ENCODE data around the gene SLFN12.
"Not testable (repeated sequence)": the region's sequence is repeated elsewhere in the genome, so short reads cannot be mapped to it uniquely, and the experiment has no call there.

SLFN12 gene

DNA sequence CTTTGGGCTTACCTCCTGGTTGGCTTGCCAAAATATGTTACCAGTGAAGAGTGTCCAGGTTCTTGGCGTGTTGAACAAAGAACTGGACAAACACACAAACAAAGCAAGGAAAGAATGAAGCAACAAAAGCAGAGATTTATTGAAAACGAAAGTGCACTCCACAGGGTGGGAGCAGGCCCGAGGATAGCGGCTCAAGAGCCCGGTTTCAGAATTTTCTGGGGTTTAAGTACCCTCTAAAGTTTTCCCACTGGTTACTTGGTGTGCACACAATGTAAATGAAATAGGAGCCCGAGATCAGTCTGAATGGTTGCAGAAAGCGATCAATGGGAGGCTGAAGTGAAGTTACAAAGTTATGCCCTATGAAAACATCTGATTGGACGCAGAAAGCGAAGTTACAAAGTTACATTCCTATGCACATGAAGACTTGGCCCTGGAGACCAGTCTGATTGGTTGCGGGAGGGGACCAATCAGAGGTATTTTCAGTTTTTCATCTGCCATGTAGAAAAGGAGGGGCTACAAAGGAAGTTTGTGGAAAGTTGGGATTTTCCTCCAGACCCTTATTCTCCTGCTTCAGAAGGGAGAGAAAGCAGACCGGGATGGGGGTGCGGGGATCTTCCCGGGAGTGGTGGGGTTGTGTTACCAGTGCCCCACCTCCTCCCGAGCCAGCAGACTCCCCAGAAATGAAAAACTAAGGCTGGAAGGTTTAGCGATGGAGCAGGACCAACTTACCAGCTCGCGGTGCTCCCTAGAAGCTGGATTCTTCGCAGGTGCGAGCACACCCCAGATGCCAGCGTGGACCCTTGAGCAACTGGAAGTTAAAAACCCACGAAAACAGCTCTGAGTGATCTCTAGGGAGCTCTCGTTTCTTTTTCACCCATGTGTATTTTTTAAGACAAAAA lies at the start of gene SLFN12:
Gene SLFN12, minus strand, starts transcription at position 325 of the 899 bp plus-strand sequence. CDS start 9,472 bp downstream, outside the sequence.
- no peak for DNase-seq (ENCODE audit: low read depth)

DNA sequence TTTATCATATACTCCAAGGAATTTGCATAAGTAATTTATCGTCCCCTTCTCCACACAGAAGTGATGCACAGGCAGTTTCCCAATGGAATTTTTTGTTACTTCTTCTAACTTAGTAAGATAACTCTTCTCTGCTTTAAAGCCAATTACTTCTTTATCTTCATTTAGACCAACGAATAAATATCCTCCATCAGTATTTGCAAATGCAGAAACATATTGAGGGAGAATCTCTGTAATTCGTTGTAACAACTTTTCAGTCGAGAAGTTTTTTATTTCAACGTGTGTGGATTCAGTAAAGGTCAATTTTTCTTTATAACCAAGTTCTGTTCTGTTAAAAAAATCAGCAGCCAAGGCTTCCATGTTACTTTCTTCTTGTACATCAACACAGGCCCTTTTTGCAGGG lies 47.0 kb upstream of the SLFN12 start:
- no peak for DNase-seq (ENCODE audit: low read depth)

DNA sequence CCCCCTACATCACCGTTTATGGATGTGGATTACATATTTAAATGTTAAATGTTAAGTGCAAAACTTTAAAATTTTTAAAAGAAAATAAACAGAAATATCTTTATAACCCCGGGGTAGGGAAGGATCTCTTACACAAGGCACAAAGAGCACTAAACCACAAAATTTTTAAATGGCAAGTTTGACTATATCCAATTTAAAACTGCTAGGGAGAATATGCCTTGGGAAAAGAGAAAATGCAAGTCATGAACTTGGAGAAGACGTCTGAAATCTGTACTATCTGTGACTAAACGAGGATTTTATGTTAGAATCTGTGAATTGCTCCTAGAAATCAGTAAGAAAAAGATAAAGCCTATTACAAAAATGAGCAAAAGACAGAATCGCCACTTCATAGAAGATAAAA lies 44.9 kb upstream of the SLFN12 start:
- DNase-seq (ENCODE audit: low read depth): no peak

DNA sequence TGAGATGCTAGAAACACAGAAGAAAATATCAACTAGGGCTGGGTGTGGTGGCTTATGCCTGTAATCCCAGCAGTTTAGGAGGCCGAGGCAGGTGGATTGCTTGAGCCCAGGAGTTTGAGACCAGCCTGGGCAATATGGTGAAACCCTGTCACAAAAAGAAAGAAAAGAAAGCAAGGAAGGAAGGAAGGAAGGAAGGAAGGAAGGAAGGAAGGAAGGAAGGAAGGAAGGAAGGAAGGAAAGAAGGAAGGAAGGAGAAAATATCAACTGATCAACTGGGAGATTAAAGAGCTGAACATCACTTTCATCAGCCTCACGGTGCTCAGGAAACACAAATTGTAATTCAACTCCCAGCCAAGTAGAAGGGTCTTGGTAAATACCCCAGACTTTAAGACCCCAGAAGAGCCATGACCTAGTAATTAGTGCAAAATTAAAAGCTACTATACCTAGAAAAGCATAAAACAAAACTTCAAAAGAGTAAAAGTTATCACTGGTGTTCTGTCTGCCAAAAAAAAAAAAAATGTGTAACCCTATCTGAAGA lies 44.1 kb upstream of the SLFN12 start:
- no peak for DNase-seq (ENCODE audit: low read depth)

DNA sequence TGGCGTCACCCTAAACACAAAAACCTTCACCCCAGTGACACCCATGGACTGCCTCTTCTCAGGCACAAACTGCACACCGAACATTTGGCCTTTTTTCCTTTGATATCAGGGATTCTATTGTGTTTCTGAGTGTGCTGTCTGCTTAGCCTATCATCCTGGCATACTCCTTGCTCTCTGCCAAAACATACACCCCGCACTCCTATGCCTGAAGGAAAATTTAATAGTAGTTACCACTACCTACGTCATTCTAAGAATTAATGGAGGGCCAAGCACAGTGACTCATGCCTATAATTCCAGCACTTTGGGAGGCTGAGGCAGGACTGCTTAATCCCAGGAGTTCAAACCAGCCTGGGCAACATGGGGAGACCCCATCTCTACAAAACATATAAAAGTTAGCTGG lies 36.2 kb upstream of the SLFN12 start:
- DNase-seq (ENCODE audit: low read depth): no peak

DNA sequence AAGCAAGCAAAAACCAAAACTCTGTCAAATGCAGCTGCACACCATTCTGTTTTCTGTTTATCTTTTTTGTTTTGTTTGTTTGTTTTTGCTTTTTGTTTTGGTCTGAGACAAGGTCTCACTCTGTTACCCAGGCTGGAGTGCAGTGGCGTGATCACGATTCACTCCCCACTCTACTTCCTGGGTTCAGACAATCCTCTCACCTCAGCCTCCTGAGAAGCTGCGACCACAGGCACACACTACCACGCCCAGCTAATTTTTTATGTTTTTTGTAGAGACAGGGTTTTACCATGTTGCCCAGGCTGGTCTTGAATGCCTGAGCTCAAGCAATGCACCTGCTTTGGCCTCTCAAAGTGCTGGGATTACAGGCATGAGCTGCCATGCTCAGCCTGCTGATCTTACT lies 35.5 kb upstream of the SLFN12 start:
- DNase-seq (ENCODE audit: low read depth): no peak

DNA sequence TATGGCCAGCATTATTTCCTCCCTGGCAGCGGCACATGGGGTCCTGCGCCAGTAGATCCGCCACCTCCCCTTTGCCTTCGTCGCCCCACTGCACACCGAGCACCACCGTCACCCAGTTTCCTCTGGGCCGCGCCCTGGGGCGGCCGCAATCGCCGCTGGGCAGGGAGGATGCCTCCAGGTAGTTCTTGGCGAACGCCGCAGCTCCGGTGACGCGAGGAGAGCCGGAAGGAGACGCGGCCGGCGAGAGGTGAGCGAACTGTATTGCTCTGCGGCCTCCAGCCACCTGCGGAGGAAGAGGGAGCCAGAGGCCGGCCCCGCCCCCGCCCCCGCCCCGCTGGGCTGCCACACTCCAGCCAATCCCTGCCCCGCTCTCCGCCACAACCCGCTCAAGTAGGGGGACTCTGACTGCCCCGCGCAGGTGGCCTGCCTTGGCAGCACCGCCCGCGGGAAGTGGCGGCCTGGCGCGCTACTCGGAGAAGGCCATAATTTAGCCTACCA lies 28.1 kb upstream of the SLFN12 start:
- DNase-seq (ENCODE audit: low read depth): no peak

DNA sequence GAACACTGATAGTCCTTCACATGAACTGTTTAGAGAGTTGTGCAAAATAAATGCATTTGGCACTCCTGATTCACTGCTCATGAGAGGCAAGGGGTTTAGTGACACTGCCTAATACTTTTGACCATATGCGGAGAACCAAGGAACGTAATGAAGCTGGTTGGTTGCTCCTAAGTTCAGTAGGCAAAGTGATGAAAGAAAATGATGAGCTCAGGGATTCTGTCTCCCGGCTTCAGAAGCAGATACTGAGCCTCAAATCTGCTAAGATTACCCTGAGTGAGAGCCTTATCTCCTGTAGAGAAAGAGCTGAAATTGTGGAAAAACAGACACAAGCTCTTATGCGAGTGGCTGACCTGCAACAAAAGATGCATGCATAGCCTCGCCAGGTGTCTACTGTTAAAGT lies 21.7 kb upstream of the SLFN12 start:
- not testable (repeated sequence) for DNase-seq (ENCODE audit: low read depth)

DNA sequence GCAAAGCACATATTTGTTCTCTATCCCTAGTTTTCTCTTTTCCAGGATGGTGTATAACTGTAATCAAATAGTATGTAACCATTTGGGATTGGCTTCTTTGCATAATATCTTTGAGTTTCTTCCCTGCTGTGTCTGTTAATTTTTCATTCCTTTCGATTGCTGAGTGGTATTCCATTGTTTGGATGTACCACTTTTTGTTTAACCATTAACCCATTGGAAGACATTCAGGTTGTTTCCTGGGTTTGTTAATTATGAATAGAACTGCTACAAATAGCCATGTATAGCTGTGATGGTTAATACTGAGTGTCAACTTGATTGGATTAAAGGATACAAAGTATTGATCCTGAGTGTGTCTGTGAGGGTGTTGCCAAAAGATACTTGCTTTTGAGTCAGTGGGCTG lies 20.9 kb upstream of the SLFN12 start:
- DNase-seq (ENCODE audit: low read depth): no peak

DNA sequence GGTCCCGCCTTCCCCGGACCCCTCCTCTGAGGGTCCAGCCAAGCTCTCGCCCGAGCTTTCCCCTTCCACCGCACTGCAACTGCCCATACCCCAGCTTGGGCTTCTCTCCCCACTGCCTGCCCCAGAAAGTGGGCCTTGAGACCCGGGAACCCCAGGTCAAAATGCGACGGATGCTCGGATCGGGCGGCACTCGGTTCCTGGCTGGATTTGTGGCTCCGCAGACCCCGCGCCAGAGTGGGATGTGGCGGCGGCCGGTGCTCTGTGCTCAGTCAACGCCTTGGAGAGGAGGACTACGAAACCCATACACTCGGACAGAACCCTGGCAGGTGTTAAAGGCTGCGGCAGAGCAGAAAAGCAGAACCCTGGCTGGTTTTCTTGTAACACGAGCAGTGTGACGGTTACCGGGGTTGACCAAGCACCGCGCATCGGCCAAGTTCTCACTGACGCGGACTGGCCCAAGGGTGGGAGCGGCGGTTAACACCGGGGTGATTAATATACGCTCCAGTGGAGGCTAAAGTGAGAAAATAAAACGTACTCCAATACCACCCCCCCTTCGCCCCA lies 17.2 kb upstream of the SLFN12 start:
- no peak for DNase-seq (ENCODE audit: low read depth)

DNA sequence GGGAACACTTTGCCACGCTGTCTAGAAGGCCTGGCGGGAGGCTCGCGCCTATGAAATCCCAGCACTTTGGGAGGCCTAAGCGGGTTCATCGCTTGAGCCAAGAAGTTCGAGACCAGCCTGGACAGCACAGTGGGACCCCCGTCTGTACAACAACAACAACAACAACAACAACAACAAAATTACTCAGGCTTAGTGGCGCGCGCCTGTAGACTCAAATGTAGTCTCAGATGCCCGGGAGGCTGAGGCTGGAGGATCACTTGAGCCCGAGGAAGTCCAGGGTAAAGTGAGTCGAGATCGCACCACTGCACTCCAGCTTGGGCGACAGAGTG lies 16.6 kb upstream of the SLFN12 start:
- no peak for DNase-seq (ENCODE audit: low read depth)

DNA sequence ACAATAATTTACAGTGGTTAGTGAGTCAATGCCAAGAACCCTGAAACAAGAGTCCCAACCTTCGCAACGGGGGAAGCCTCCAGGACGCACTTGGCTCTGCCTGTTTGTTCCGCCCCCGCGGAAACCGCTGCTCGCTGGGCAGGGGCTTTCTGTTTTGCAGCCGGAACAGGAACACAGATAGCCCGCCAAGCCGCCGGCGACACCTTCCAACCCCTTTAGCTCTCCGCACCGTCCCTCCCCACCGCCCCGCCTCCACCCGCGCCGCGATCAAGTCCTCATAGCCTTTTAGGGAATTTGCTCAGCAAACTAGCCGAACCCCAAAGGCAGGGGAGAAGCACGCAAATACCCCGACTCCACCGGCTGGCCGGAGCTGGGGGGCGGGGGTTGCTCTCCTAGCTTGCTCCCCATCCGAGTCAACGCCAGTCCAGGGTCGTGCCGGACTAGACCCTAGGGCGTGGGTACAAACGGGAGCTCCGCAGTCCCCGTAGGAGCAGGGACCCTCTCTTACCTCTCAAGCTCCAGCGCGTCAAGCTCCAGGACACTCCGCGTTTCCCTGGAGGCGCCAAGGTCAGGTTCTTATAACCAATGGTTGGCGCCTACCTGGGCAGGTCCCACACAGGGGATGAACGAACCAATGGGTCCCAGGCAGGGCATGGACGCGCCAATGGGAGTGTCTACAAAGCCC lies 16.1 kb upstream of the SLFN12 start, which contains the start of gene SLFN13:
Gene SLFN13, minus strand, starts transcription at position 553 of the 685 bp plus-strand sequence. CDS start 3,086 bp downstream, outside the sequence.
- peak; percentile 72 for DNase-seq (ENCODE audit: low read depth)

DNA sequence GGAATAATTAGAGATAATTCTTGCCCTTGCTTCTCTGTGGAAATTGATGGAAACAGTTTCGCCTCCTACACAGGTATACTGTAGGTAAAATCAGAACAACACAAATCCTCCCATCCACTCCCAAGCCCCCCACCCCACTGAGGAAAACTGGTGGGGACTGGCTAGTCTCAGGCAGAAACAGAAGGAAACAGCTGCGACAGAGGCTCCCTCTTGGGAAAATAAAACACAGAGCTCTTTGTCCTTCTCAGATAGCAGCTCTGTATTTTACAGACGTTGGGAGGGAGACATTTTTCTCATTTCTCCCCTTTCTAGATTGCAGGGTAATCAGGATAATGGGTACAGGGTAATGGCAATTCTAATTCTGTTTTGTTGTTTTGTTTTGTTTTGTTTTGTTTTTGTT lies 15.2 kb upstream of the SLFN12 start:
- no peak for DNase-seq (ENCODE audit: low read depth)

DNA sequence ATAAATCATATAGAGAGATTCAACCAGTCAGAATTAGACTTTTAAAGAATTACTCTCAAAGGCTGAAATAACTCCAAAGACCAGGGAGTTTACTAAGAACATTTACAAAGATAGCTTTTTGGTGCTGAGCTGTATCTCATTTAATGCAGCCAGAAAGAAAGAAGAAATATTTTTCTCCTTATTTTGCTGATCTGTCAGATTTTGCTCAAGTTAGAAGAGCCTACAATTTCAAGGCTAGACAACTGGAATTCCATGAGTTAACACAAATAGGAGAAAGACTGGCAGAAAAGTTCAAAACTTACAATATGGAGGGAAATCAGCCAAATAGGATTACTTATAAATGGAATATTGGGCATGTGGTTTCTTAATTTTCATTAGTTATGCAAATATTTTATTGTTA lies 6.1 kb upstream of the SLFN12 start:
- DNase-seq (ENCODE audit: low read depth): no peak

DNA sequence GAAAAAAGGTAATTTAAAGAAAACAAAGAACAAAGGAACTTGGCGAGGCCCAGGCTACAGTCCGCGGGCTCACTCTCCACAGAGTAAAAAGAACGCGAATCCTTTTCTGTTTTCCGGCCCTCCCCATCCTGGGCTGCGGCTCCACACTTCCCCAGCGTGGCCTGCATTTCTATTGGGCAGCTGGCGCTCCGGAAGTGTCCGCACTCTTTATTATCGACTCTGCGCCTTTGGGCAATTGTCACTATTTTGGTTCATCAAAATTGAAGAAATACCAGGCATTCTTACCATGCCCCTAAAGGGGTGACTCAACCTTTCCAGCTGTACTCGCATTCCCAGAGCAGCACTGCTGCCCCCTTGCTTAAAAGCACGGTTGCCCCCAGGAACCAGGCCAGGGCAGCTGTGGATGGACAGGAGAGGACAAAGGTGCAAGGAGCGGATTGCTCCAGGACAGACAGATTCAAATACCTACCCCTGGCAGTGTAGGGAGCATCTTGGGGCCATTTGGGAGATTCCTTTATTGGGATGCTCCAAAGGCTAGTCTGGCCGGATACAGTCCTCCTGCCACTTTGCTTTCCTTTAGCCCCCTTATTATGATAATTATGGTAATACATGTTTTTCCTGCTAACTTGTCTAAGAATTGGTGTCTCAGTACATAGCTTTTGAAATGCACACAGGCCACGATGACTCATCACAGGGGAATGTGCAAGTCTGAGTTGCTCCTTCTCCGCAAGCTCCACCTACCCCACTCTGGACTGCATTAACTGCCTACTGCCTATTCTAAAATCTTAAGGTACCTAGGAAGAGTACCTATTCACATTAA lies 985 bp upstream of the SLFN12 start:
- DNase-seq (ENCODE audit: low read depth): no peak

DNA sequence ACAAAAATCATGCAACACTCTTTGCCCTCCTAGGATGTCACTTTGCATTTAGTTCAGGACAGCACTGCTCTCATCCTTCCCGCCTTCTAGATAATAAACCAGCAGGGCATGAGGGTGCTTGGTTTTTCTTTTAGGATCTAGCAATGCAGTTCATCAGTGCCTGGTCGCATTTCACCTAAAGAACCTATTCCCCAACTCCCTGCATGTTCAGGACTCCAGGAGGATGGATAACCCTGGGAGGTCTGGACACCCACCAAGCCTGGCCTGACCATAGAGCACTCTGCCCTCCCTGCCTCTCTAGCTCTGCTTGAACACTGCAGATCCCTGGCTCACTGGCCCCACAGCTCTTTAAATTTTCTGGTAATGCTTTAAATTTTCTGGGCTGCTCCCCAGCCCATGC lies 2.6 kb downstream of the SLFN12 start:
- DNase-seq (ENCODE audit: low read depth): no peak

DNA sequence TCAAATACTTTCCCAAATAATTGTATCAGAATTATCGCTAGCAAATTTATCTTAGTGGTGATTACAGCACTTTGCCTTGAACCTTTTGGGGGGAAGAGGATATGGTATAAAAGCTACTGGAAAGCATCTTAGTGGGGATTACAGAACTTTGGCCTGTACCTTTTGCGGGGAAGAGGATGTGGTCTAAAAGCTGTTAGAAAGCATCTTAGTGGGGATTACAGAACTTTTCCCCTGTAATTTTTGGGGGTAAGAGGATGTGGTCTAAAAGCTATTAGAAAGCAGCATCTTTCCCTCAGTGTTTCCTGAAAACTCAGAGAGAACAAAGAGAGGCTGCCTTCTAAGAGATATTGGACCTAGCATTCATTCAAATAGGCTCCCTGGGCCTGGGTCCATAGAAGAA lies 4.1 kb downstream of the SLFN12 start:
- DNase-seq (ENCODE audit: low read depth): no peak

DNA sequence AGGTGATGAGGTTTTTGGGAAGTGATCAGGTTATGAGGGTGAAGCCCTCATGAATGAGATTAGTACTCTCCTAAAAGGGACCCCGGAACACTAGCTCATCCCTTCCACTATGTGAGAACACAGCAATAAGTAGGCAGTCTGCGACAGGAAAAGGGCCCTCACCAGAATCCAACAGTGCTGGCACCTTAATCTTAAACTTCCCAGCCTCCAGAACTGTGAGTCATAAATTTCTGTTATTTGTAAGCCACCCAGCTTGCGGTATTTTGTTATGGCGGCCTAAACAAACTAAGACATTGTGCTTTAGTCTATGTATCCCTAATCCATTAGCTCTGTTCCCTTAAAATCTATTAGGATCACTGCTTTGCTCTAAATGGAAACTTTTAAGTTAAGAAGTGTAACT lies 8.5 kb downstream of the SLFN12 start:
- no peak for DNase-seq (ENCODE audit: low read depth)

DNA sequence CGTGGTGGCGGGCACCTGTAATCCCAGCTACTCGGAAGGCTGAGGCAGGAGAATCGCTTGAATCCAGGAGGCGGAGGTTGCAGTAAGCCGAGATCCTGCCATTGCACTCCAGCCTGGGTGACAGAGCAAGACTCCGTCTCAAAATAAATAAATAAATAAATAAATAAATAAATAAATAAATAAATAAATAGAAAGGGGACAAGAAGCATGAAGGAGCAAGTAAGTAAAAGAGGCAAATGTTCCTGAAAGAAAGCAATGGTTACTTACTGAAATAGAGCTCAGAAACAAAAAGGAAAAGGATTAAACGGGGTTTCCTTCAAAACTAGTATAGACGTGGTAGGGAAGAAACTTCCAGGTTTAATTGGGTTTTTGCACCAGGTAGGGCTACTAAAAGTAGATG lies 11.2 kb downstream of the SLFN12 start:
- DNase-seq (ENCODE audit: low read depth): not testable (repeated sequence)

DNA sequence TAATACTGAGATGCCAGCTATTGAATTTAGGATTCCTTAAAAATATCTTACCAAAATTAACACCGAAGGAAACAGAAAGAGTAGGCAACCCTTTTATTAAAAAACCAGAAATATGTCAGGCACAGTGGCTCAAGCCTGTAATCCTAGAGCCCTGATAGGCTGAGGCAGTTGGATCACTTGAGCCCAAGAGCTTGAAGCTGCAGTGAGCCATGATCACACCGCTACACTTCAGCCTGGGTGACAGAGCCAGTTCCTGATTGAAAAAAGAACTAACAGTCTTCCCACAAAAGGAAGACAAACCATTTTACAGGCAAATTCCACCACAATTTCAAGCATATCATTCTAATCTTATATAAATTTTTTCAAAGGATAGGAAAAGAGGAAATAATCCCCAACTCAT lies 15.6 kb downstream of the SLFN12 start:
- no peak for DNase-seq (ENCODE audit: low read depth)

DNA sequence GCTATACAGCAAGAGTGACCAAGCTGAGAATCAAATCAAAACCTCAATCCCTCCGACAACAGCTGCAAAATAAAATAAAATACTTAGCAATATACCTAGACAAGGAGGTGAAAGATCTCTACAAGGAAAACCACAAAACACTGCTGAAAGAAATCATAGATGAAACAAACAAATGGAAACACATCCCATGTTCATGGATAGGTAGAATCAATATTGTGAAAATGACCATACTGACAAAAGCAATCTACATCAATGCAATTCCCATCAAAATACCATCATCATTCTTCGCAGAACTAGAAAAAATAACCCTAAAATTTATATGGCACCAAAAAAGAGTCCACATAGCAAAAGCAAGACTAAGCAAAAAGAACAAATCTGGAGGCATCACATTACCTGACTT lies 17.6 kb downstream of the SLFN12 start:
- DNase-seq (ENCODE audit: low read depth): not testable (repeated sequence)

DNA sequence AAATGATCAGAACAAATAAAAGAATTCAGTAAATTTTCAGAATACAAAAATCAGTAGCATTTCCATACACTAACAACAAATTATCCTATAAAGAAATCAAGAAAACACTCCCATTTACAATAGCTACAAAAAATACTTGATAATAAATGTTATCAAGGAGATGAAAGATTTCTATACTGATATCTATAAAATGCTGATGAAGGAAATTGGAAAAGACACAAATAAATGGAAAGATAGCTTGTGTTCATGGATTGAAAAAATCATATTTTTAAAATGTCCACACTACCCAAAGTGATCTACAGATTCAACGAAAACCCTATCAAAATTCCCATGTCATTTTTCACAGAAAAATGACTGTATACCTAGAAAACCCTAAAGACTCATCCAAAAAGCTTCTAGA lies 18.1 kb downstream of the SLFN12 start:
- no peak for DNase-seq (ENCODE audit: low read depth)

All from stimulated activated CD8-positive, alpha-beta memory T cell treated with anti-CD3 and anti-CD28 coated beads, Interleukin-15, amount 100 ng/mL, for 24 hours (primary cell).